ENCODE results near the gene ZCCHC24.
"Not testable (repeated sequence)": the region's sequence is repeated elsewhere in the genome, so short reads cannot be mapped to it uniquely, and the experiment has no call there.

Gene ZCCHC24

GRCh38 chr10:79346388-79347225 is 98.8 kb downstream of the ZCCHC24 start:
- no peak for DNase-seq (ENCODE audit: low read depth in 2 of 2)

- DNase-seq (ENCODE audit: low read depth in 2 of 2): no peak
Measured at GRCh38 chr10:79346012-79346340, 99.4 kb downstream of the ZCCHC24 start.

- no peak for DNase-seq (ENCODE audit: low read depth in 2 of 2)
Measured at GRCh38 chr10:79345241-79346011, 100.0 kb downstream of the ZCCHC24 start.

GRCh38 chr10:79344502-79345195 is 100.8 kb downstream of the ZCCHC24 start:
- no peak for DNase-seq (ENCODE audit: low read depth in 2 of 2)

- no peak for DNase-seq (ENCODE audit: low read depth in 2 of 2)
Measured at GRCh38 chr10:79342811-79343561, 102.4 kb downstream of the ZCCHC24 start.

- no peak for DNase-seq (ENCODE audit: low read depth in 2 of 2)
Measured at GRCh38 chr10:79342295-79342761, 103.1 kb downstream of the ZCCHC24 start.

- DNase-seq (ENCODE audit: low read depth in 2 of 2): no peak
Measured at GRCh38 chr10:79340646-79341244, 104.7 kb downstream of the ZCCHC24 start.

GRCh38 chr10:79339266-79339665 is 106.2 kb downstream of the ZCCHC24 start:
- no peak for DNase-seq (ENCODE audit: low read depth in 2 of 2)

GRCh38 chr10:79337783-79338469 is 107.5 kb downstream of the ZCCHC24 start:
- not testable (repeated sequence) for DNase-seq (ENCODE audit: low read depth in 2 of 2)

GRCh38 chr10:79336739-79337138 is 108.7 kb downstream of the ZCCHC24 start:
- DNase-seq (ENCODE audit: low read depth in 2 of 2): no peak

- DNase-seq (ENCODE audit: low read depth in 2 of 2): no peak
Measured at GRCh38 chr10:79336276-79336675, 109.1 kb downstream of the ZCCHC24 start.

GRCh38 chr10:79335470-79336235 is 109.8 kb downstream of the ZCCHC24 start:
- DNase-seq (ENCODE audit: low read depth in 2 of 2): no peak

- no peak for DNase-seq (ENCODE audit: low read depth in 2 of 2)
Measured at GRCh38 chr10:79335094-79335469, 110.3 kb downstream of the ZCCHC24 start.

GRCh38 chr10:79334573-79334972 is 110.9 kb downstream of the ZCCHC24 start:
- no peak for DNase-seq (ENCODE audit: low read depth in 2 of 2)

GRCh38 chr10:79333513-79333912 is 111.9 kb downstream of the ZCCHC24 start:
- DNase-seq (ENCODE audit: low read depth in 2 of 2): no peak

GRCh38 chr10:79332610-79333315 is 112.7 kb downstream of the ZCCHC24 start:
- DNase-seq (ENCODE audit: low read depth in 2 of 2): not testable (repeated sequence)
